ENCODE results near the gene CELF1.

CELF1 gene

GRCh38 chr11:47447906-47448305, 105.0 kb downstream of the CELF1 start:
- DNase-seq (ENCODE audit: low read depth) = no peak

GRCh38 chr11:47446833-47447232, 106.1 kb downstream of the CELF1 start:
- no peak for DNase-seq (ENCODE audit: low read depth)

- DNase-seq (ENCODE audit: low read depth) = no peak
Measured at GRCh38 chr11:47445840-47446239, 107.1 kb downstream of the CELF1 start.

GRCh38 chr11:47443817-47444216, 109.1 kb downstream of the CELF1 start:
- DNase-seq (ENCODE audit: low read depth) = no peak

- no peak for DNase-seq (ENCODE audit: low read depth)
Measured at GRCh38 chr11:47443028-47443700, 109.8 kb downstream of the CELF1 start.

- no peak for DNase-seq (ENCODE audit: low read depth)
Measured at GRCh38 chr11:47442514-47442913, 110.4 kb downstream of the CELF1 start.

GRCh38 chr11:47441421-47441820, 111.5 kb downstream of the CELF1 start:
- DNase-seq (ENCODE audit: low read depth) = no peak

- DNase-seq (ENCODE audit: low read depth) = no peak
Measured at GRCh38 chr11:47440054-47440476, 112.9 kb downstream of the CELF1 start.

- DNase-seq (ENCODE audit: low read depth) = no peak
Measured at GRCh38 chr11:47438721-47439120, 114.2 kb downstream of the CELF1 start.

- no peak for DNase-seq (ENCODE audit: low read depth)
Measured at GRCh38 chr11:47437746-47438418, 115.0 kb downstream of the CELF1 start.

- no peak for DNase-seq (ENCODE audit: low read depth)
Measured at GRCh38 chr11:47437218-47437745, 115.7 kb downstream of the CELF1 start.

GRCh38 chr11:47436726-47437125, 116.2 kb downstream of the CELF1 start:
- DNase-seq (ENCODE audit: low read depth) = no peak

- DNase-seq (ENCODE audit: low read depth) = no peak
Measured at GRCh38 chr11:47435687-47436086, 117.2 kb downstream of the CELF1 start.

GRCh38 chr11:47434011-47434786, 118.7 kb downstream of the CELF1 start:
- no peak for DNase-seq (ENCODE audit: low read depth)

- DNase-seq (ENCODE audit: low read depth) = no peak
Measured at GRCh38 chr11:47433157-47433556, 119.8 kb downstream of the CELF1 start.

- no peak for DNase-seq (ENCODE audit: low read depth)
Measured at GRCh38 chr11:47431356-47432083, 121.4 kb downstream of the CELF1 start.

- no peak for DNase-seq (ENCODE audit: low read depth)
Measured at GRCh38 chr11:47430524-47430923, 122.4 kb downstream of the CELF1 start.

- peak; percentile 75 for DNase-seq (ENCODE audit: low read depth)
Measured at GRCh38 chr11:47426062-47426956, 126.6 kb downstream of the CELF1 start, which contains the start of gene PSMC3. Gene PSMC3, minus strand, starts transcription at chr11:47426439. Its CDS starts 160 bp downstream, at chr11:47426279.

GRCh38 chr11:47425611-47426010, 127.3 kb downstream of the CELF1 start:
- DNase-seq (ENCODE audit: low read depth) = no peak

- no peak for DNase-seq (ENCODE audit: low read depth)
Measured at GRCh38 chr11:47418454-47419259, 134.3 kb downstream of the CELF1 start.

Measured in non-pigmented ciliary epithelial cell (primary cell).